ENCODE data around the gene PDGFC. TPM values are rescaled to one million over a fixed set of nuclear protein-coding genes. Genes with fewer than 3 reads are reported as not detected.

Gene PDGFC
- total RNA-seq, 1 experiment from 2014 or later, result 14.5 TPM

DNA sequence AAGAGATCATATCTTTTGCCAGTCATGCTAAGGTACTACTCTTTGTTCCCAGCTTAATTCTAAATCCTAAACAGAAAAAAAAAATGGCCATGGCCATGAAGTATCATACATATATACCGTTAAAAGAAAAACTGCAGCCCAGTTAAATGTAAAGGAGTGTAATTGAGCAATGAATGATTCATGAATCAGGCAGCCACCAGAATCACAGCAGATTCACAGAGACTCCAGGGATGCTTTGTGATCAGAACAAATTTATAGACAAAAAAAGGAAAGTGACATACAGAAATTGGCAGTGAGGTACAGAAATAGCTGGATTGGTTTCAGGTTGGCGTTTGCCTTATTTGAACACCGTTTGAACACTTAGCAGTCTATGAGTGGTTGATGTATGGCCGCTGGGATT is 42.1 kb upstream of the PDGFC start:
- intact Hi-C loops (cut with micrococcal nuclease; ENCODE audit: unreplicated experiment), result no loop called here
- Histone ChIP-seq H3K27ac (ENCODE audit: low read length) (no peak overlapping the region), H3K9me3 (ENCODE audit: control insufficient read depth, insufficient read depth, low read depth, low read length) (no peaks in the 10 kb centered on the region), H3K27me3 (ENCODE audit: control insufficient read depth, insufficient read depth, low read length) (no peaks in the 10 kb centered on the region), H3K4me3 (ENCODE audit: low read depth in 2 of 2, low read length in 2 of 2) (no peak overlapping the region), H3K36me3 (ENCODE audit: control insufficient read depth, insufficient read depth, low read length) (no peaks in the 10 kb centered on the region), H3K4me1 (ENCODE audit: control insufficient read depth, insufficient read depth, low read length) (no peaks in the 10 kb centered on the region)
- TF ChIP-seq SIN3A (IDR thresholded peaks at IDR 0.05; ENCODE audit: borderline replicate concordance, insufficient read depth, low read depth, low read length) (no peak), POLR2AphosphoS5 (IDR thresholded peaks at IDR 0.05; ENCODE audit: low read depth, low read length) (no peak), TCF7L2 (IDR thresholded peaks at IDR 0.05; ENCODE audit: low read depth, low read length) (no peak)
- TF ChIP-seq, protein P1, sequence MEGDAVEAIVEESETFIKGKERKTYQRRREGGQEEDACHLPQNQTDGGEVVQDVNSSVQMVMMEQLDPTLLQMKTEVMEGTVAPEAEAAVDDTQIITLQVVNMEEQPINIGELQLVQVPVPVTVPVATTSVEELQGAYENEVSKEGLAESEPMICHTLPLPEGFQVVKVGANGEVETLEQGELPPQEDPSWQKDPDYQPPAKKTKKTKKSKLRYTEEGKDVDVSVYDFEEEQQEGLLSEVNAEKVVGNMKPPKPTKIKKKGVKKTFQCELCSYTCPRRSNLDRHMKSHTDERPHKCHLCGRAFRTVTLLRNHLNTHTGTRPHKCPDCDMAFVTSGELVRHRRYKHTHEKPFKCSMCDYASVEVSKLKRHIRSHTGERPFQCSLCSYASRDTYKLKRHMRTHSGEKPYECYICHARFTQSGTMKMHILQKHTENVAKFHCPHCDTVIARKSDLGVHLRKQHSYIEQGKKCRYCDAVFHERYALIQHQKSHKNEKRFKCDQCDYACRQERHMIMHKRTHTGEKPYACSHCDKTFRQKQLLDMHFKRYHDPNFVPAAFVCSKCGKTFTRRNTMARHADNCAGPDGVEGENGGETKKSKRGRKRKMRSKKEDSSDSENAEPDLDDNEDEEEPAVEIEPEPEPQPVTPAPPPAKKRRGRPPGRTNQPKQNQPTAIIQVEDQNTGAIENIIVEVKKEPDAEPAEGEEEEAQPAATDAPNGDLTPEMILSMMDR (IDR thresholded peaks at IDR 0.05), result no peak
- TF ChIP-seq, protein P2, sequence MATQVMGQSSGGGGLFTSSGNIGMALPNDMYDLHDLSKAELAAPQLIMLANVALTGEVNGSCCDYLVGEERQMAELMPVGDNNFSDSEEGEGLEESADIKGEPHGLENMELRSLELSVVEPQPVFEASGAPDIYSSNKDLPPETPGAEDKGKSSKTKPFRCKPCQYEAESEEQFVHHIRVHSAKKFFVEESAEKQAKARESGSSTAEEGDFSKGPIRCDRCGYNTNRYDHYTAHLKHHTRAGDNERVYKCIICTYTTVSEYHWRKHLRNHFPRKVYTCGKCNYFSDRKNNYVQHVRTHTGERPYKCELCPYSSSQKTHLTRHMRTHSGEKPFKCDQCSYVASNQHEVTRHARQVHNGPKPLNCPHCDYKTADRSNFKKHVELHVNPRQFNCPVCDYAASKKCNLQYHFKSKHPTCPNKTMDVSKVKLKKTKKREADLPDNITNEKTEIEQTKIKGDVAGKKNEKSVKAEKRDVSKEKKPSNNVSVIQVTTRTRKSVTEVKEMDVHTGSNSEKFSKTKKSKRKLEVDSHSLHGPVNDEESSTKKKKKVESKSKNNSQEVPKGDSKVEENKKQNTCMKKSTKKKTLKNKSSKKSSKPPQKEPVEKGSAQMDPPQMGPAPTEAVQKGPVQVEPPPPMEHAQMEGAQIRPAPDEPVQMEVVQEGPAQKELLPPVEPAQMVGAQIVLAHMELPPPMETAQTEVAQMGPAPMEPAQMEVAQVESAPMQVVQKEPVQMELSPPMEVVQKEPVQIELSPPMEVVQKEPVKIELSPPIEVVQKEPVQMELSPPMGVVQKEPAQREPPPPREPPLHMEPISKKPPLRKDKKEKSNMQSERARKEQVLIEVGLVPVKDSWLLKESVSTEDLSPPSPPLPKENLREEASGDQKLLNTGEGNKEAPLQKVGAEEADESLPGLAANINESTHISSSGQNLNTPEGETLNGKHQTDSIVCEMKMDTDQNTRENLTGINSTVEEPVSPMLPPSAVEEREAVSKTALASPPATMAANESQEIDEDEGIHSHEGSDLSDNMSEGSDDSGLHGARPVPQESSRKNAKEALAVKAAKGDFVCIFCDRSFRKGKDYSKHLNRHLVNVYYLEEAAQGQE (IDR thresholded peaks at IDR 0.05; ENCODE audit: insufficient read depth in 1 of 2, low read depth in 2 of 2, low read length in 1 of 2), result no peak
- ChIA-PET CTCF (no interaction called here), POLR2A (no interaction called here)
- DNase-seq (ENCODE audit: low read depth, low spot score) (no peak), ATAC-seq (no peak)
- in situ Hi-C loops (cut with HindIII; ENCODE audit: low pct_unique_long_range_greater_than_20kb, low sequenced_read_pairs), result no loop called here
- no TSS peak for BruUV-seq (replicated peaks)

DNA sequence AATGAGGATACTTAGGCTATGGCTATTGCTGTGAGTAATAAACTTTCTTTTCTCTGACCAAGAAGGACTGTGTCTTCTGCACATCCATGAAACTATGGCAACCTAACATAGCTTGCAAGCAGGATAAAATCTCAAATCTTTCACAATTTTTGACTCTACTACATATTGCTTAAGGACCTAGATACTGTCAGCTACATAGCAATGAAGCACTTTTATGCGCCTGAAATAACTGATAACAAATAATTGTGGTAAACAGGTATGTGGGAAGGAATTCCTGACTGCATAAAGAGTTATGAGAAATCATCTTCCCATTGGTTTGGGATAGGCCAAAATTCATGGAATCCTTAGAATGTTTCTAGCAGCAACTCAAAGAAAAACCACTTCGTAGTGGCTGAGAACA is 41.2 kb upstream of the PDGFC start:
- intact Hi-C loops (cut with micrococcal nuclease; ENCODE audit: unreplicated experiment) (no loop called here), in situ Hi-C loops (cut with HindIII; ENCODE audit: low pct_unique_long_range_greater_than_20kb, low sequenced_read_pairs) (no loop called here)
- H3K27me3 ChIP-seq (ENCODE audit: control insufficient read depth, insufficient read depth, low read length), result no peaks in the 10 kb centered on the region
- no TSS peak for BruUV-seq (replicated peaks)
- no peak overlapping the region for H3K4me3 ChIP-seq (ENCODE audit: low read depth in 2 of 2, low read length in 2 of 2)
- DNase-seq (ENCODE audit: low read depth, low spot score) (no peak), ATAC-seq (no peak)
- ChIA-PET POLR2A (no interaction called here), CTCF (no interaction called here)
- H3K4me1 ChIP-seq (ENCODE audit: control insufficient read depth, insufficient read depth, low read length), result no peaks in the 10 kb centered on the region
- H3K27ac ChIP-seq (ENCODE audit: low read length), result no peak overlapping the region
- H3K36me3 ChIP-seq (ENCODE audit: control insufficient read depth, insufficient read depth, low read length), result no peaks in the 10 kb centered on the region
- TF ChIP-seq, protein P1 (IDR thresholded peaks at IDR 0.05), result no peak
- TF ChIP-seq SIN3A (IDR thresholded peaks at IDR 0.05; ENCODE audit: borderline replicate concordance, insufficient read depth, low read depth, low read length), result no peak
- TF ChIP-seq POLR2AphosphoS5 (IDR thresholded peaks at IDR 0.05; ENCODE audit: low read depth, low read length), result no peak
- TF ChIP-seq, protein P2 (IDR thresholded peaks at IDR 0.05; ENCODE audit: insufficient read depth in 1 of 2, low read depth in 2 of 2, low read length in 1 of 2), result no peak
- no peak for TF ChIP-seq TCF7L2 (IDR thresholded peaks at IDR 0.05; ENCODE audit: low read depth, low read length)
- H3K9me3 ChIP-seq (ENCODE audit: control insufficient read depth, insufficient read depth, low read depth, low read length), result no peaks in the 10 kb centered on the region

All from Panc1 (cell line).